OCI-LY7 (cell line): ENCODE measurements around the gene ST8SIA2.

Experiments used
- CTCF ChIP-seq: fragments of 200-600 bp; sonication (generic); conservative IDR thresholded peaks from 2 replicates; pipeline ENCODE4 v1.5.1; 2014; ENCODE audit warnings: mild to moderate bottlenecking, antibody characterized with exemption, low read length, moderate library complexity, mixed read lengths
- EZH2phosphoT487 ChIP-seq: fragments of 200-600 bp; sonication (generic); IDR thresholded peaks from 2 replicates; pipeline ENCODE4 v1.6.1; 2018; ENCODE audit warnings: low read depth, borderline replicate concordance, mild to moderate bottlenecking, mixed run types, antibody characterized with exemption, low read length, moderate library complexity, mixed read lengths

- no peak for TF ChIP-seq CTCF
- no peak for TF ChIP-seq EZH2phosphoT487
Observed at GRCh38 chr15:92455271-92455670, 61.6 kb downstream of the ST8SIA2 start.
